BE2C (cell line): ENCODE results near the gene NTMT1.
"Not testable (repeated sequence)": the region's sequence is repeated elsewhere in the genome, so short reads cannot be mapped to it uniquely, and the experiment has no call there.

Experiments used
- DNase-seq: peaks from one replicate; pipeline ENCODE4 v3.0.0-alpha.2; 2020
- H3K27me3 ChIP-seq: fragments of 250-450 bp; sonication (Bioruptor Pico); 2 replicates; pipeline ENCODE4 v1.5.1; 2020; ENCODE audit warnings: mild to moderate bottlenecking
- H3K36me3 ChIP-seq: fragments of 250-450 bp; sonication (Bioruptor Pico); 2 replicates; pipeline ENCODE4 v1.5.1; 2020; ENCODE audit warnings: mild to moderate bottlenecking
- H3K4me1 ChIP-seq: fragments of 250-450 bp; sonication (Bioruptor Pico); 2 replicates; pipeline ENCODE4 v1.5.1; 2020
- H3K4me3 ChIP-seq: 2 replicates; pipeline ENCODE4 v1.5.1; 2011; ENCODE audit warnings: low read depth, low read length
- H3K9me3 ChIP-seq: fragments of 250-450 bp; sonication (Bioruptor Pico); 2 replicates; pipeline ENCODE4 v1.5.1; 2020
- CTCF ChIP-seq: IDR thresholded peaks from 2 replicates; pipeline ENCODE4 v1.5.1; 2012; ENCODE audit warnings: mild to moderate bottlenecking, low read depth, low read length

NTMT1 gene

GRCh38 chr9:129587487-129588262 lies 38.3 kb upstream of the NTMT1 start:
- Histone ChIP-seq H3K36me3 (no peaks in the 10 kb centered on the region), H3K9me3 (no peaks in the 10 kb centered on the region), H3K4me1 (peaks cover 7% of the 10 kb centered on the region; the same call in 1 of the 2 replicates), H3K27me3 (no peaks in the 10 kb centered on the region), H3K4me3 (no peak overlapping the region)
- DNase-seq = no peak
- TF ChIP-seq CTCF = no peak

- TF ChIP-seq CTCF = no peak
- DNase-seq = no peak
- H3K4me1 ChIP-seq = 0 out of 2 replicates have a peak, but pooled peaks cover 3% of the 10 kb centered on the region
- no peaks in the 10 kb centered on the region for H3K27me3 ChIP-seq
- no peaks in the 10 kb centered on the region for H3K36me3 ChIP-seq
- no peak overlapping the region for H3K4me3 ChIP-seq
- H3K9me3 ChIP-seq = no peaks in the 10 kb centered on the region
These were observed 35.5 kb upstream of the NTMT1 start for GRCh38 chr9:129590466-129590865.

DNA sequence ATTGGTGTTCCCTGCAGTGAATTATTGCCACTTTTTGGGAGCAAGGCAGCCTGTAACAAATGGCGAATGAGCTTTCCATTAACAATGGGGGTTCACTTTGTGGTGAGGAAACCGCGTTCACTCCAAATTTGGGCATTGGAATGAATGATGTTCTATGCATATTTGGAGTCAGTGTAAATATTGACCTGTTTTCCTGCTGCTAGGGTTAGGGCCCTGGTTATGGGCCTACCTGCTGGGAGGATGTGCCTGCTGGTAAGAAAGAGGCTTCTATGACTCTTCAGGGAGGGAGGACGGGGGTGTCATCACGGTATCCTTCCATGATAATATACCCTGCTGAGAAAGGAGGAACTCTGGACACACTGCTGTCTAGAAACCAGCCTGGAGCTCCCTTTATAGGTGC lies 34.0 kb upstream of the NTMT1 start:
- Histone ChIP-seq H3K9me3 (no peaks in the 10 kb centered on the region), H3K27me3 (no peaks in the 10 kb centered on the region), H3K36me3 (no peaks in the 10 kb centered on the region), H3K4me3 (no peak overlapping the region), H3K4me1 (no peaks in the 10 kb centered on the region)
- DNase-seq = no peak
- no peak for TF ChIP-seq CTCF

DNA sequence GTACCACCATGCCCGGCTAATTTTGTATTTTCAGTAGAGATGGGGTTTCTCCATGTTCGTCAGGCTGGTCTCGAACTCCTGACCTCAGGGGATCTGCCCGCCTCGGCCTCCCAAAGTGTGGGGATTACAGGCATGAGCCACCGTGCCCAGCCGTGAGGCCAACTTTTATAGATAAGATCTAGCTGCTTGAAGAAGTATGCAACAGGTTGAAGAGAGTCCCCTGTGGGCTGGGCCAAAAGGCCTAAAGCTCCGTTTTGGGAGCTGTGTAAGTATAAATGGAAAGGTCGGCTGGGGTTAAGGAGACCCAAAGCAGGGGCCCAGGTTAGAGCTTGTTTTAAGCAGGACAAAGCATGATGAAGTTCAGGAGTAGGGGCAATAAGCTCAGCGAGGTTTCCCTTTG lies 33.2 kb upstream of the NTMT1 start:
- not testable (repeated sequence) for H3K4me1 ChIP-seq, H3K27me3 ChIP-seq, DNase-seq, H3K36me3 ChIP-seq, H3K4me3 ChIP-seq, H3K9me3 ChIP-seq

DNA sequence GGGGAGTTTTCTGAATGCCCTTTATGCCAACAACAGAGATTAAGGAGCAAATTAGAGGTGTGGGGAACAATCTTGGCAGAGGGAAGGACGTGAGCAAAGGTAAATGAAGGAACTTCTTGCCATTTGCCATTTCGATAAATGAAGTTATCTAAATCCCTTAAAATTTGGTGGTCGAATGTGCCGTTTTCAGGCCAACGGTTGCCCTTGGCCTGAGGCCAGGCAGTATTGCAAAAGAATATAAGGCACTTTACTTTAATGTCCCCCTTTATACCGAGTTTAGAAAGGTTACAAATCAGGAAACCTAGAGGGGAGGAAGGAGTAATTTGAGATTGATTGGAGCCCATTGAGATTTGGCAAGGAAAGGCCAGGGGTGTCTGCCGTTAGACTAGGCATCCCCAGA lies 31.3 kb upstream of the NTMT1 start:
- H3K4me1 ChIP-seq = no peaks in the 10 kb centered on the region
- H3K27me3 ChIP-seq = no peaks in the 10 kb centered on the region
- TF ChIP-seq CTCF = no peak
- no peaks in the 10 kb centered on the region for H3K9me3 ChIP-seq
- H3K4me3 ChIP-seq = no peak overlapping the region
- no peaks in the 10 kb centered on the region for H3K36me3 ChIP-seq
- no peak for DNase-seq

GRCh38 chr9:129595311-129595741 lies 30.6 kb upstream of the NTMT1 start:
- Histone ChIP-seq H3K36me3 (no peaks in the 10 kb centered on the region), H3K27me3 (no peaks in the 10 kb centered on the region), H3K4me1 (no peaks in the 10 kb centered on the region), H3K9me3 (no peaks in the 10 kb centered on the region), H3K4me3 (no peak overlapping the region)
- no peak for TF ChIP-seq CTCF
- DNase-seq = no peak
